VCaP (cell line): Measurements from ENCODE around the gene DLGAP1.

Experiments
- H3K27ac ChIP-seq: fragments of 450-650 bp; 2 replicates; pipeline ENCODE4 v1.5.1; 2017
- TF ChIP-seq, protein P1 (sequence below): fragments of 450-650 bp; conservative IDR thresholded peaks from 2 replicates; pipeline ENCODE4 v1.5.1; 2017; ENCODE audit warnings: mild to moderate bottlenecking, moderate library complexity

Gene DLGAP1

DNA sequence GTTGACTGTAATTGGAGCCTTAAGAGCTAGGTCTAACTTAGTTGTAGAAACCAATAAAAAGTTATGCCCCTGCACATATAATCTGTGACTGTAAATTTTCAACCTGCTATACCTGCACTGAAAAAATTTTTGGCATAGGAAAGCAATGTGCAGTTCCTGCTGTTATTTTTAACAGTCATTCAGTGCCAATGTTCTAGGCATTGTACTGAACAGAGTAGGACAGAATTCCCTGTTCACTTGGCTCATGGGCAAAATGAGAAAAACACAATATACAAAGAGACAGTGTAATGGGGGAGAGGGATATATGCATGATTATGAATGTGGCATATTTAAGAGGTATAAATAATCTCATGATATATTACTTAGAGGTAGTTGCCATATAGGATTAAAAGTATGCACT lies 547.2 kb downstream of the DLGAP1 start:
- H3K27ac ChIP-seq, result no peak overlapping the region
- TF ChIP-seq, protein P1, sequence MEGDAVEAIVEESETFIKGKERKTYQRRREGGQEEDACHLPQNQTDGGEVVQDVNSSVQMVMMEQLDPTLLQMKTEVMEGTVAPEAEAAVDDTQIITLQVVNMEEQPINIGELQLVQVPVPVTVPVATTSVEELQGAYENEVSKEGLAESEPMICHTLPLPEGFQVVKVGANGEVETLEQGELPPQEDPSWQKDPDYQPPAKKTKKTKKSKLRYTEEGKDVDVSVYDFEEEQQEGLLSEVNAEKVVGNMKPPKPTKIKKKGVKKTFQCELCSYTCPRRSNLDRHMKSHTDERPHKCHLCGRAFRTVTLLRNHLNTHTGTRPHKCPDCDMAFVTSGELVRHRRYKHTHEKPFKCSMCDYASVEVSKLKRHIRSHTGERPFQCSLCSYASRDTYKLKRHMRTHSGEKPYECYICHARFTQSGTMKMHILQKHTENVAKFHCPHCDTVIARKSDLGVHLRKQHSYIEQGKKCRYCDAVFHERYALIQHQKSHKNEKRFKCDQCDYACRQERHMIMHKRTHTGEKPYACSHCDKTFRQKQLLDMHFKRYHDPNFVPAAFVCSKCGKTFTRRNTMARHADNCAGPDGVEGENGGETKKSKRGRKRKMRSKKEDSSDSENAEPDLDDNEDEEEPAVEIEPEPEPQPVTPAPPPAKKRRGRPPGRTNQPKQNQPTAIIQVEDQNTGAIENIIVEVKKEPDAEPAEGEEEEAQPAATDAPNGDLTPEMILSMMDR, result no peak

DNA sequence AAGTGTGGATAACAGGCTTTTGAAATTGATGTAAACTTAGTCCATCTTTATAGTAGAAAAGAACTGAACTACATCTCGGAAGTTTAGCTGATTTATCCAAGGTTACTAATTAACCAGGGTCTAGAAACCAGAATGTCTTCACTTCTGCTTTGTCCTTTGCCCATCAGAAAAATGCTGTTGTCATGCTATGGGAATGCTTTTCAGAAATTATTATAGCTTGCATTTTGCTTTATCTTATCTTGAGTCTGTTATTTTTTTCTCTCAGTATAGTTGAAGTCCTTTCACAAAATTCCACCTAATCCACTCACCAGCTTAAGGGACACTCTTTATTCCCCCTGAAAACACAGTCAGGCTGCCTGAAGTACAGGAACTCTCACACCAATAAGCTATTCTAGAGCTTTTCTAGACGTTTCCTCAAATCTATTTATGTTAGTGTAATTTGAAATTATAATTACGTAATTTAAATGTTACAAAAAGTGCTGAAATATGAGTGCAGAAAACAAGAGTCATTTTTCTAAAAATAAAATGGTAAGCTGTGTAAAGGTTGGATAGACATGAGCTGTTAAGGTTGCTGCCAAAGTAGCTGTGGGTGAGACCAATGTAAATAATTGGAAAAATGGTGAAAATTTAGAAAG lies 548.9 kb downstream of the DLGAP1 start:
- TF ChIP-seq, protein P1, result no peak
- no peak overlapping the region for H3K27ac ChIP-seq

DNA sequence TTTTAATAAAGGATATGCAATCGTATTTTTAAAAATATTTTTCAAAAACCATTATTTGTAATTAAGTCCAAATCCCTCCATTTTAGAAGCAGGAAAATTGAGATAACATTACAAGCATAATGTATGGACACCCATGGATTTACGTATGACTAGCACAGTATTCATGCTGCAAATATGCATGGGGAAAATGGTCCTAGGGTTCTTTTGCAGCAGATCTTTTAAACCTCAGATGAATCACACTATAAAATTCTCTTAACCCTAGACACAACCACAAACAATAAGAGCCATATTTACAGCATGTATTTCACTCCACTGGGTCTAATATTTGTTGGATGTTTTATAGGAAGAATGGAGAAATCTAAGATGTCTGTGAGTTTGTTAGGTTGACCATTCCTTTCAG lies 551.8 kb downstream of the DLGAP1 start:
- TF ChIP-seq, protein P1, result no peak
- H3K27ac ChIP-seq, result no peak overlapping the region

DNA sequence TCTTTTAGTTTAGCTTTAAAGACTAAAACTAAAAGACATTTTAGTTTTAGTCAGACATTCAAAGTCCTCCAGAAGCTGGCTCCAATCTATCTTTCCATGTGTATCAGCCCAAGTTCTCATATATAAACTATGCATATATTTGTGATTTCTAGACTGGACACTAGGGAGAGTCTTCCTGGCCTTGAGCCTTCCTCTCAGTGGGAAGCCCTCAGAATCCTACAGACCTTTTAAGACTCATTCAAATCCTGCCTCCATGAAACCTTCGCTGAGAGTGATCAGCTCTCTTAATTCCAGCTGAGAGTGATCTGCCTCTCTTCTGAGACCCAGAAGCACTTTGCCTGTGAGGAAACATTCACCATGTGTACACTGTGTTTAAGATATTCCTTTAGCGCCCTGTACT lies 552.4 kb downstream of the DLGAP1 start:
- no peak overlapping the region for H3K27ac ChIP-seq
- TF ChIP-seq, protein P1, result no peak

DNA sequence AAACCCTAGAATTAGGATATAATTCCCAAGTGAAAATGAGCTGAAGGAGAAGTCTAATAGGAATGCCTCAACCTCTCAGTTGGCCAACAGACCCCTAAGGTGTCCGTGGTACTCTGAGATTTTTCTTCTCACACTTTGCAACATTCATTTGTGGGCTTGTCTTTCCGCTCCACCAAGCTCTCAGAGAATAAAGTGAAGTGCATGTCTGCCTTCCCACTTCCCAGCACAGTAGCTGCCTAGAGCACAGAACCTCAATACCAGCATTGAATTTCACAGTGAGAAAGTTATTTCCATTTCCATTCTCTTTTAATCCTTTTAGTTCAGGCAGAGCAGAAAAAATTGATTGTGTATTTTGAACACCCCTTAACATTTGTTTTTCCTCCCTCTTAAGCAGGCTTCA lies 553.3 kb downstream of the DLGAP1 start:
- TF ChIP-seq, protein P1, result no peak
- H3K27ac ChIP-seq, result no peak overlapping the region

DNA sequence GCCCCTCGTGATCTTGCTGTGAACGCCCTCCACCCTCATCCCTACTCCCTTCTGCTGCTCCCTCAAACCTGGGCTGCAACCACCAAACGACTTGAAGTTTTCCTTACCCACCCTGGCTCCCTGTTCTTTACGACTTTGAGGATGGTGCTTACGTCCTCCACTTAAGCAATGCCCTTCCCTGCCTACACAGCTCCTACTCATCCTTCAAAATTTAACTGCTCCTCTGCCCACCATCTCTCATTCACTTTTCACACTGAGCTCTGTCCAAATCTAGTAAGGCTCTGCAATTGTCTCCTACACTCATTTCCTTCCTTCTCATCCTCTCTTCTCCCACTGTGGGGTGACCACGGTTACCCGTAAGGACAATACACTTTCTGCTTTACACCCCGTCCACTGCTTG lies 554.1 kb downstream of the DLGAP1 start:
- TF ChIP-seq, protein P1, result no peak
- H3K27ac ChIP-seq, result no peak overlapping the region

DNA sequence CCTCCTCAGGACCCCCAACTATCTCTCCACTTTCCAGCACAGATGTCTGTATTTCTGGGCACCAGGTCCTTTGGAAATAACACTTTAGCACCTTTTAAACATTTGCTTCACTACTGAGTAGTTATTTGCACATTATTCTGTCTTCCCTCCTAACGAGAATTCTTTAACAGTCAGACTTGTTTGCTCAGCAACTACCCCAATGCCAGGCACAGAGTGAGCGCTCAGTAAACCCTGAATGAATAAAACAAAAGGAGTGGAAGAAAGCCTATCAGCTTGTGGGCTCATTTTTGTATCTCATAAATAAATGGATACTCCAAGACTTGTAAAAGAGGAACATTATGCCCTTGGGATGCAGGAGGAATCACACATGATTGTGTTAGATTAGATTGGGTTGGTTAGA lies 554.8 kb downstream of the DLGAP1 start:
- TF ChIP-seq, protein P1, result no peak

More for the DNA sequence above, 554.8 kb downstream of the DLGAP1 start:
- no peak overlapping the region for H3K27ac ChIP-seq
